Embryonic facial prominence (tissue), 1 donor: ENCODE data around the gene ACOT12.

ENCODE experiments used
- DNase-seq: peaks from one replicate; pipeline ENCODE4 v3.0.0-alpha.2; 2016; ENCODE audit errors: extremely low spot score

The ACOT12 gene

DNA sequence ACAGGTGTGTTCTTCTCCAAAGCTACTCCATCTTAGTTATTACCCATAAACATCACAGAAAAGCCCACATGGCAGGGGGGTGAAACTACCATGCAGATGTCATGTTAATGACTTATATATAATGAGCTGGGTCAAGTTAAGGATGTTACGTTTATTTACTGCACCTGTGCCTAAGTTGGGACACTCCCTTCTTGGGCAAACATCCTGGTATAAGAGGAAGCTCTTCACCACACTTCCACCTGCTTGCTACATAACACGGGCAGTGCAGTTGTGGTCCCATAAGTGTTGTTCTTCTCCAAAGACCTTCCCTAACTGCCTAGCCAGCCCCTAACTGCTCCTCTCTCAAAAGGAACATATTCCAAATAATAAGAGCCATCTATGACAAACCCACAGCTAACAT, 101.8 kb downstream of the ACOT12 start:
- DNase-seq = no peak

DNA sequence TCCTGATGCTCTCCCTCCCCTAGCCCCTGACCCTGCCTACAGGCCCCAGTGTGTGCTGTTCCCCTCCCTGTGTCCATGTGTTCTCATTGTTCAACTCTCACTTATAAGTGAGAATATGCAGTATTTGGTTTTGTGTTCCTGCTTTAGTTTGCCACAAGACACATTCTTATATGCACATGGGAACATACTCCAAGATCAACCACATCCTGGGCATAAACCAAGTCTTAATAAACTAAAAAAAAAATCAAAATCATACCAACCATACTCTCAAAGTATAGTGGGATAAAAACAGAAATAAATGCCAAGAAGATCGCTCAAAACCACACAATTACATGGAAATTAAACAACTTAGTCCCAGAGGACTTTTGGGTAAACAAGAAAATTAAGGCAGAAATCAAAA, 103.8 kb downstream of the ACOT12 start:
- DNase-seq = no peak

GRCh38 chr5:81288021-81288433, 105.9 kb downstream of the ACOT12 start:
- no peak for DNase-seq

GRCh38 chr5:81286059-81286617, 107.8 kb downstream of the ACOT12 start:
- DNase-seq = no peak

GRCh38 chr5:81283976-81284375, 110.0 kb downstream of the ACOT12 start:
- no peak for DNase-seq
